GM18909 (cell line): ENCODE results near the gene DLG5.

Source experiments
- ATAC-seq: cut with Tn5 transposase; IDR thresholded peaks from one replicate; pipeline ENCODE4 v1.9.1; 2021; ENCODE audit warnings: mild to moderate bottlenecking; ENCODE audit not compliant: unreplicated experiment, poor library complexity

DLG5 gene

GRCh38 chr10:77926566-77927401 is at the start of gene DLG5:
DLG5 (minus strand) TSS chr10:77926755; CDS start chr10:77926520, 235 bp downstream.
- peak; percentile 57 for ATAC-seq

GRCh38 chr10:77975086-77975666 is 48.6 kb upstream of the DLG5 start:
- no peak for ATAC-seq

- ATAC-seq, result no peak
Observed at GRCh38 chr10:77974396-77975074, 48.0 kb upstream of the DLG5 start.

GRCh38 chr10:77973276-77973675 is 46.7 kb upstream of the DLG5 start:
- ATAC-seq, result no peak

- no peak for ATAC-seq
Observed at GRCh38 chr10:77972148-77972547, 45.6 kb upstream of the DLG5 start.

GRCh38 chr10:77971804-77972144 is 45.2 kb upstream of the DLG5 start:
- no peak for ATAC-seq

- ATAC-seq, result no peak
Observed at GRCh38 chr10:77970869-77971803, 44.6 kb upstream of the DLG5 start.

- no peak for ATAC-seq
Observed at GRCh38 chr10:77969114-77969513, 42.6 kb upstream of the DLG5 start.

- ATAC-seq, result no peak
Observed at GRCh38 chr10:77967611-77968022, 41.1 kb upstream of the DLG5 start.

- no peak for ATAC-seq
Observed at GRCh38 chr10:77965294-77965693, 38.7 kb upstream of the DLG5 start.

GRCh38 chr10:77964811-77965210 is 38.3 kb upstream of the DLG5 start:
- ATAC-seq, result no peak

- no peak for ATAC-seq
Observed at GRCh38 chr10:77963901-77964300, 37.3 kb upstream of the DLG5 start.

- ATAC-seq, result no peak
Observed at GRCh38 chr10:77962350-77963146, 36.0 kb upstream of the DLG5 start.

GRCh38 chr10:77961668-77962067 is 35.1 kb upstream of the DLG5 start:
- no peak for ATAC-seq

- ATAC-seq, result no peak
Observed at GRCh38 chr10:77960829-77961329, 34.3 kb upstream of the DLG5 start.

- ATAC-seq, result no peak
Observed at GRCh38 chr10:77959887-77960455, 33.4 kb upstream of the DLG5 start.

- no peak for ATAC-seq
Observed at GRCh38 chr10:77959384-77959783, 32.8 kb upstream of the DLG5 start.

GRCh38 chr10:77955136-77955535 is 28.6 kb upstream of the DLG5 start:
- no peak for ATAC-seq

- no peak for ATAC-seq
Observed at GRCh38 chr10:77949167-77949566, 22.6 kb upstream of the DLG5 start.
